Pancreas (tissue), 10 donors: ENCODE results near the gene NDRG2. TPM values are rescaled to one million over a fixed set of nuclear protein-coding genes. Genes with fewer than 3 reads are reported as not detected.

Experiments
- ATAC-seq, 4 donors: fragments of 200-7000 bp; cut with Tn5 transposase; one replicate each; pipeline versions ENCODE4 v1.8.0 to v1.9.1; 2020; ENCODE audit warnings: mild to moderate bottlenecking in 4 of 4, moderate library complexity in 4 of 4
- DNase-seq, 6 donors: peaks; one replicate each; pipeline ENCODE4 v3.0.0-alpha.2; 2020
- FAIRE-seq: peaks from 2 replicates; lab custom pipeline; 2012; peaks lifted over from hg19 to GRCh38; lab: Jason Lieb, UNC
- H3K27ac ChIP-seq, 4 donors: fragments of 200-600 bp; sonication (generic); 1 replicate in 3 of 4; 2 replicates in 1 of 4; pipeline versions ENCODE4 v1.5.0 to v1.8.0; 2020
- H3K27me3 ChIP-seq, 4 donors: fragments of 200-600 bp; one replicate each; pipeline ENCODE4 v1.8.0; 2021
- H3K36me3 ChIP-seq, 3 donors: fragments of 200-600 bp; sonication (generic) in 1 of 3; one replicate each; pipeline versions ENCODE4 v1.5.0 to v1.8.0; 2020 to 2021
- H3K4me1 ChIP-seq, 3 donors: fragments of 200-600 bp; one replicate each; pipeline ENCODE4 v1.8.0; 2021
- H3K4me3 ChIP-seq, 4 donors: fragments of 200-600 bp; sonication (generic) in 2 of 4; one replicate each; pipeline versions ENCODE4 v1.5.0 to v1.8.0; 2020 to 2021
- H3K9me3 ChIP-seq, 4 donors: fragments of 200-600 bp; one replicate each; pipeline ENCODE4 v1.8.0; 2021
- WGBS, 2 donors: extraction: QIAGEN DNeasy Blood & Tissue Kit; methylation state at CpG; one replicate each; pipeline ENCODE4 v1.1.7; 2013; 5-methylcytosine and 5-hydroxymethylcytosine counted together
- intact Hi-C, 3 donors: fragments of 100-400 bp; cut with DNase I; formaldehyde crosslinking; loops; one replicate each; pipeline versions ENCODE4 v1.11.1 to v1.14.2; 2022
- polyA plus RNA-seq, 2 donors: library from polyadenylated mRNA; stranded (reverse); fragments of 200-250 nt; gene quantifications; one replicate each; pipeline ENCODE4 v1.2.3, GENCODE V29; 2013
- total RNA-seq, 6 donors: library from RNA; stranded (reverse); fragmentation: NEBNext Ultra II Directional in 4 of 6; extraction: Animal tissue kit (Norgen Biotek cat#: 25700) in 4 of 6; gene quantifications; one replicate each; pipeline versions ENCODE4 v1.2.1 to v1.2.4, GENCODE V29; 2021 to 2023
- TF ChIP-seq, protein P1 (sequence below), 4 donors: fragments of 200-600 bp; sonication (generic) in 3 of 4; IDR thresholded peaks; one replicate each; pipeline versions ENCODE4 v1.5.0 to v1.8.0; 2021; ENCODE audit warnings: antibody characterized with exemption in 4 of 4
- donor health status: healthy with polysubstance abuse.
- donor health status: DM: no; HTN: no; CAD: no; lungs with moderate emphysema.
- donor health status: DM: no; HTN: no; CAD: no.
- donor health status: control.
- donor health status: control.
- donor health status: Bipolar disorder and iron deficiency.
- donor health status: DM: yes; HTN: yes; CAD: no.
- donor health status: DM: no; HTN: no; CAD: no.
- donor health status: DM: no; HTN: no; CAD: no.
- donor health status: DM: yes; HTN: yes; CAD: no.

Gene NDRG2
- total and polyA plus RNA-seq, 8 donors = 37.5 to 159 (median 59.6) TPM

DNA sequence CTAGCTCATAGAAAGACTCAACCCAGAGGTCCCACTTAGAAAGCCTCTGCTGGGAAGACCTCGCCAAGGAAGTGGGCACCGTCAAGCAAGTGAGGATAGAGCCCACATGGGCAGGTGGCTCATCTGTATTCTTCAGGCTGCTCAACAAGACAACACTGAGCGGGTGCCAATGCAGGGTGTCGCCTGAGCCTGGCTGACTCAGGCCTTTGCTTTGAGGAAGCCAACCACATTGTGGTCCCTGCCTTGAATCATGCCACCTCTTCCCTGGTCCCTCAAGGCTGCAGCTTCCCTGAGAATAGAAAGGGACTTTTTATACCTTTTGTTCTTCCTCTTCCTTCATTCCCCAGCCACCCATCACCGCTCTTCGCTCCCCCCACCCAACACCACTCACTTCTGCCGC, 11.9 kb upstream of the NDRG2 start:
- ATAC-seq (no peak), FAIRE-seq (no peak), DNase-seq (no peak)
- Histone ChIP-seq H3K27me3 (no peaks in the 10 kb centered on the region), H3K27ac (no peak overlapping the region), H3K36me3 (no peaks in the 10 kb centered on the region), H3K9me3 (no peaks in the 10 kb centered on the region), H3K4me3 (no peak overlapping the region), H3K4me1 (peaks cover 7 to 10% (median 10%) of the 10 kb centered on the region in 3 donors)
- intact Hi-C loops = no loop called here
- TF ChIP-seq, protein P1, sequence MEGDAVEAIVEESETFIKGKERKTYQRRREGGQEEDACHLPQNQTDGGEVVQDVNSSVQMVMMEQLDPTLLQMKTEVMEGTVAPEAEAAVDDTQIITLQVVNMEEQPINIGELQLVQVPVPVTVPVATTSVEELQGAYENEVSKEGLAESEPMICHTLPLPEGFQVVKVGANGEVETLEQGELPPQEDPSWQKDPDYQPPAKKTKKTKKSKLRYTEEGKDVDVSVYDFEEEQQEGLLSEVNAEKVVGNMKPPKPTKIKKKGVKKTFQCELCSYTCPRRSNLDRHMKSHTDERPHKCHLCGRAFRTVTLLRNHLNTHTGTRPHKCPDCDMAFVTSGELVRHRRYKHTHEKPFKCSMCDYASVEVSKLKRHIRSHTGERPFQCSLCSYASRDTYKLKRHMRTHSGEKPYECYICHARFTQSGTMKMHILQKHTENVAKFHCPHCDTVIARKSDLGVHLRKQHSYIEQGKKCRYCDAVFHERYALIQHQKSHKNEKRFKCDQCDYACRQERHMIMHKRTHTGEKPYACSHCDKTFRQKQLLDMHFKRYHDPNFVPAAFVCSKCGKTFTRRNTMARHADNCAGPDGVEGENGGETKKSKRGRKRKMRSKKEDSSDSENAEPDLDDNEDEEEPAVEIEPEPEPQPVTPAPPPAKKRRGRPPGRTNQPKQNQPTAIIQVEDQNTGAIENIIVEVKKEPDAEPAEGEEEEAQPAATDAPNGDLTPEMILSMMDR (IDR thresholded peaks at IDR 0.05) = no peak
- 93 to 95% methylated on average over 7 of the region's 7 CpGs for WGBS, 2 donors

DNA sequence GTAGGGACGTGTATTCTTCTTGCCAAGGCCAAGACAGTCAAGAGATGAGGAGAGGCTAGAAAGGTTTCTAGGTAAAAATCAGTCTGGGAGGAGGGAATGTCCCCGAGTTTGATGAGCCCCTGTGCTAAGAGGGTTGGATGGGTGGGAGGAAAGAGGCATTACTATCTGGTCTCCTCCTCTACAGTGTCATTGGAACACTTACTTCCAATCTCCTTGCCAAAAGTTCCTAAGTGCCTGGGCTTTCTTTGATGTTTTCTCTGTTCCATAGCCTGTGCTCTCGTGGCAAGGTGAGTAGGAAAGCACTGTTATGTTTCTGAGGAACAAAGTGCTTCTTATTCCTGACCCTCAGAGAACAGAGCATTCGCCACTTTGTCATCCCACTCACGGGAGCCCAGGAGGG, 9.8 kb upstream of the NDRG2 start, which contains the start of gene RNASE13:
Gene RNASE13, minus strand, starts transcription at position 101 of the 400 bp plus-strand sequence. CDS start 519 bp downstream, outside the sequence.
- WGBS, 2 donors = 79 to 82% methylated on average over 5 of the region's 5 CpGs
- intact Hi-C loops = no loop called here
- no peaks in the 10 kb centered on the region for H3K27me3 ChIP-seq
- FAIRE-seq = no peak
- no peaks in the 10 kb centered on the region for H3K36me3 ChIP-seq
- TF ChIP-seq, protein P1 (IDR thresholded peaks at IDR 0.05) = no peak
- peaks cover 6 to 7% (median 6%) of the 10 kb centered on the region in 3 donors for H3K4me1 ChIP-seq
- no peak for ATAC-seq
- no peak within 1 kb of the TSS for H3K4me3 ChIP-seq
- H3K27ac ChIP-seq = no peak within 1 kb of the TSS
- DNase-seq = no peak
- no peaks in the 10 kb centered on the region for H3K9me3 ChIP-seq

- no peaks in the 10 kb centered on the region for H3K9me3 ChIP-seq
These were observed 8.4 kb upstream of the NDRG2 start for GRCh38 chr14:21033133-21033698.

DNA sequence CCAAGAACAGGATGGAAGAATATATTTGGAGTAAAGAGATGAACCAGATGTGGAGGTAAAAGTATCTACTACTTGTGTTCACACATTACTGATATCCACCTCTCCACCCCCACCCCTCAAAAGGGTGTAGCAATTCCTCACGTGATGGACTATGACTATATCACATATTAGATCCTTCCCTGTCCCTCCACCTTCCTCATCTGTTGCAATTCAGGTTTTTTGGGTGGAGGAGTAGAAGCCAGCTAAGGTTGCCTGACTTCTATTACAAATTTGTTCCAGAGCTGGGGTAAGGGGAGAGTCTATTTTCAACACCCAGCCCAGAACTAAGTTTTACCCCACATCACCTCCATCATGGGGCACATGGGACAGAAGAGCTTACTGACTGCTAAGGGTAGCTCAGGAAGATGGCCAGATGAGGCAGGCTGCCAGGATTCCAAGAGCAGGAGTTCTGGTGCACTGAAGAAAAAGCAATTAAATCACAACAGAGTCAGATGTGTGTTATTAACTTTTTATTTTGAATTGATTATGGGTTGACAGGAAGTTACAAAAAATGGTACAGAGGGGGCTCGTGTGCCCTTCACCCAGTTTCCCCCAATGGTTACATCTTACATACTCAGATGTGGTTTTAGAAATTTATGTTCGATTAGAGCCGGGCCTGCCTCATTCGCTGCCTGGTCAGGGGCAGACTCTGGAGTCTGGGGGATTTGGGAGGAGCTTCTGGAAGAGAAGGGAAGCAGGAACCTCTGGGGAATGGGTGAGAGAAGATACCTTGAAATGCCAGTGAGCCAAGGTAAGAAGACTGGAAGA, 7.7 kb upstream of the NDRG2 start:
- H3K27ac ChIP-seq = no peak overlapping the region
- H3K4me3 ChIP-seq = no peak overlapping the region
- WGBS, 2 donors = 78 to 79% methylated on average over 5 of the region's 5 CpGs
- intact Hi-C loops = no loop called here
- DNase-seq = no peak
- no peaks in the 10 kb centered on the region for H3K9me3 ChIP-seq
- no peaks in the 10 kb centered on the region for H3K36me3 ChIP-seq
- no peak for FAIRE-seq
- TF ChIP-seq, protein P1 (IDR thresholded peaks at IDR 0.05) = no peak
- no peak for ATAC-seq
- H3K27me3 ChIP-seq = no peaks in the 10 kb centered on the region
- H3K4me1 ChIP-seq = no peaks in the 10 kb centered on the region

More at GRCh38 chr14:21033133-21033698, 8.4 kb upstream of the NDRG2 start:
- intact Hi-C loops = no loop called here
- 88 to 91% methylated on average over 4 of the region's 4 CpGs for WGBS, 2 donors
- DNase-seq (no peak), FAIRE-seq (no peak), ATAC-seq (no peak)
- Histone ChIP-seq H3K27me3 (no peaks in the 10 kb centered on the region), H3K36me3 (no peaks in the 10 kb centered on the region), H3K4me1 (peaks cover 0 to 1% (median 0%) of the 10 kb centered on the region in 3 donors), H3K4me3 (no peak overlapping the region), H3K27ac (no peak overlapping the region)
- TF ChIP-seq, protein P1 (IDR thresholded peaks at IDR 0.05) = no peak
